ENCODE data around the gene LASP1NB.

LASP1NB gene

GRCh38 chr17:38886643-38887010 lies 38.8 kb upstream of the LASP1NB start:
- H3K27ac ChIP-seq (ENCODE audit: low read length), result peak overlapping the region; percentile 97
- no peaks in the 10 kb centered on the region for H3K36me3 ChIP-seq (ENCODE audit: insufficient read depth, low read length)

GRCh38 chr17:38888842-38889241 lies 36.6 kb upstream of the LASP1NB start:
- H3F3A ChIP-seq (ENCODE audit: insufficient read depth, low read length, poor library complexity, severe bottlenecking), result peaks cover 7% of the 10 kb centered on the region
- no peak overlapping the region for H3K27ac ChIP-seq (ENCODE audit: low read length)
- H3K36me3 ChIP-seq (ENCODE audit: insufficient read depth, low read length), result no peaks in the 10 kb centered on the region
- no peaks in the 10 kb centered on the region for H3K27me3 ChIP-seq (ENCODE audit: insufficient read depth, low read depth, low read length)
- H3K9me3 ChIP-seq (ENCODE audit: low read length), result no peaks in the 10 kb centered on the region
- no peak overlapping the region for H2AFZ ChIP-seq (ENCODE audit: low read depth, low read length)
- H3K79me2 ChIP-seq (replicated peaks; ENCODE audit: insufficient read depth, low read length), result peaks cover 47% of the 10 kb centered on the region
- H3K9ac ChIP-seq (ENCODE audit: low read length), result no peak overlapping the region
- no peak overlapping the region for H3K4me3 ChIP-seq (ENCODE audit: low read length)
- H4K20me1 ChIP-seq (ENCODE audit: insufficient read depth), result no peaks in the 10 kb centered on the region
- no peaks in the 10 kb centered on the region for H3K9me2 ChIP-seq (ENCODE audit: insufficient read depth, low read length)
- TF ChIP-seq TAF1 (IDR thresholded peaks at IDR 0.05; ENCODE audit: low read depth) (no peak), CTCF (IDR thresholded peaks at IDR 0.05; ENCODE audit: poor library complexity, severe bottlenecking) (no peak), RAD21 (conservative IDR thresholded peaks at IDR 0.05) (no peak), MXI1 (conservative IDR thresholded peaks at IDR 0.05; ENCODE audit: poor library complexity, severe bottlenecking) (no peak), EZH2 (IDR thresholded peaks at IDR 0.05; ENCODE audit: borderline replicate concordance, insufficient read depth, low read length, poor library complexity, severe bottlenecking) (no peak), REST (IDR thresholded peaks at IDR 0.05; ENCODE audit: borderline replicate concordance) (no peak), POLR2AphosphoS5 (IDR thresholded peaks at IDR 0.05) (no peak), SMC3 (conservative IDR thresholded peaks at IDR 0.05; ENCODE audit: poor library complexity) (no peak), EP300 (conservative IDR thresholded peaks at IDR 0.05; ENCODE audit: poor library complexity, severe bottlenecking) (no peak)
- no peak overlapping the region for H3K4me2 ChIP-seq (ENCODE audit: low read length)

More at GRCh38 chr17:38886643-38887010, 38.8 kb upstream of the LASP1NB start:
- H3K9me2 ChIP-seq (ENCODE audit: insufficient read depth, low read length), result no peaks in the 10 kb centered on the region
- no peak for TF ChIP-seq TAF1 (IDR thresholded peaks at IDR 0.05; ENCODE audit: low read depth)
- TF ChIP-seq RAD21 (conservative IDR thresholded peaks at IDR 0.05), result no peak
- TF ChIP-seq POLR2AphosphoS5 (IDR thresholded peaks at IDR 0.05), result no peak
- H3K4me3 ChIP-seq (ENCODE audit: low read length), result peak overlapping the region; percentile 62
- H2AFZ ChIP-seq (ENCODE audit: low read depth, low read length), result no peak overlapping the region
- H3K9ac ChIP-seq (ENCODE audit: low read length), result peak overlapping the region; percentile 71
- no peaks in the 10 kb centered on the region for H3K27me3 ChIP-seq (ENCODE audit: insufficient read depth, low read depth, low read length)
- peak overlapping the region; percentile 69 for H3K4me2 ChIP-seq (ENCODE audit: low read length)
- H4K20me1 ChIP-seq (ENCODE audit: insufficient read depth), result no peaks in the 10 kb centered on the region
- H3K79me2 ChIP-seq (replicated peaks; ENCODE audit: insufficient read depth, low read length), result peaks cover 59% of the 10 kb centered on the region
- H3F3A ChIP-seq (ENCODE audit: insufficient read depth, low read length, poor library complexity, severe bottlenecking), result peaks cover 7% of the 10 kb centered on the region
- no peaks in the 10 kb centered on the region for H3K9me3 ChIP-seq (ENCODE audit: low read length)

Data from neural cell (in vitro differentiated cells).